Activated naive CD4-positive, alpha-beta T cell treated with Interleukin-2 at 50 U/mL for 16 hours (primary cell): ENCODE data around the gene PBRM1.

Experiments used
- DNase-seq: peaks from one replicate; pipeline ENCODE4 v3.0.0-alpha.2; 2020

Gene PBRM1

DNA sequence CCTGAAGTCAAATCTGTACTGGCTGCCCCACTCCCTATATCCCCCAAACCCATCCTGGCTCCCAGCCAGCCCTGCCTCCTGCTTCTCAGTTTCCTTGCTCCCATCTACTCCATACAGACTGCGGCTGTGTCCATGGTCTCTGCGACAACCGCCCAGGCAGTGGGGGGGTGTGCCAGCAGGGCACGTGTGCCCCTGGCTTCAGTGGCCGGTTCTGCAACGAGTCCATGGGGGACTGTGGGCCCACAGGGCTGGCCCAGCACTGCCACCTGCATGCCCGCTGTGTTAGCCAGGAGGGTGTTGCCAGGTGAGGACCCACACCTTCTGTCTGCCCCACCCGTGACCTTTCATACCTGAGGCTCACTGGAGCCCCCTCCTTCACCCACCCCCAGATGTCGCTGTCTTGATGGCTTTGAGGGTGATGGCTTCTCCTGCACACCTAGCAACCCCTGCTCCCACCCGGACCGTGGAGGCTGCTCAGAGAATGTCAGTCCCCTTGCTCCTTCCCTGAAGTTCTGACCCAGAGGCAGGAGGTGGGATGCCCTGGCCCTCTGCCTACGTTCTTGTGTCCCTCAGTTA lies 175.9 kb downstream of the PBRM1 start:
- no peak for DNase-seq

DNA sequence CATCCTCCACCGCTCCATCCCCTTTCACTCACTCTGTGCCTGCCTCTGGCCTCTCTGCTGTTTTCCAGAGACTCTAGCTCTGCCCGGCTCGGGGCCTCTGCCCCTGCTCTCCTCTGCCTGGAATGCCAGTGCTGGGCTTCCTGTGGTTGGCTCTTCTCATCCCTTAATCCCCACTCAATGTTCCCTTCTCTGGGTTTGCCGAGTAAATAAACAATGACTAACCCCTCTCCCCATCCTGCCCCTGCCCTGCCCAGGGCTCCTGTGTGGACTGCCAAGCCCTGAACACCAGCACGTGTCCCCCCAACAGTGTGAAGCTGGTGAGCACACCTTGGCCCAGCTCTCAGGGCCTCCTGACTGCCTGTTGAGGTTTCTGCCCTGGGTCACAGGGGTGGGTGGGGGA lies 178.4 kb downstream of the PBRM1 start:
- DNase-seq = no peak

DNA sequence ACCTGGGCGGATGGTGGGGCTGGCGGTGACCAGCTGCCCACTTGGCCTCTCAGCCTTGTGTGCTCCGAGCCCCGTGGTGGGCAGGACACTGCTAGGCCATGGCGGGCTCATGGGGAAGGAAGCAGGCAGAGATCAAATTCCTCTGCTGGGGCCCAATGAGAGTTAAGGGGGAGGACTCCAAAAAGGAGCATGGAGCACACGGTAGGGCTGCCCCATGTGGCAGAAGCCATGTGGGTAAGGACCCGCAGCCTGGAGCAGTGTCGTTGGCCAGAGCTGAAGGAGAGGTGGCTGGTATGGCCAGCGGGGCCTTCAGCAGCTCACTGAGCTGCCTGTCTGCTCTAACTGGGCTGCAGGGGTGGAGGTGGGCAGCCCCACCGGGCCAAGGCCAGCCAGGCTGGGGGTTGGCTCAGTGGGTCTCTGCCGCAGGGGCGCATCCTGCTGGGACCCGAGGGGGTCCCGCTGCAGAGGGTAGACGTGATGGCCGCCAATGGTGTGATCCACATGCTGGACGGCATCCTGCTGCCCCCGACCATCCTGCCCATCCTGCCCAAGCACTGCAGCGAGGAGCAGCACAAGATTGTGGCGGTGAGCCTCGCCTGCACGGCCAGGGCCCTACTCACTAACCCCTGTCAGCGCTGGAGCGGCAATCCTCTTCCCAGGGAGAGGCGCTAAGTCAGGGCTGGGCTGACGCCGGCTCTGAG lies 179.3 kb downstream of the PBRM1 start:
- DNase-seq = no peak

DNA sequence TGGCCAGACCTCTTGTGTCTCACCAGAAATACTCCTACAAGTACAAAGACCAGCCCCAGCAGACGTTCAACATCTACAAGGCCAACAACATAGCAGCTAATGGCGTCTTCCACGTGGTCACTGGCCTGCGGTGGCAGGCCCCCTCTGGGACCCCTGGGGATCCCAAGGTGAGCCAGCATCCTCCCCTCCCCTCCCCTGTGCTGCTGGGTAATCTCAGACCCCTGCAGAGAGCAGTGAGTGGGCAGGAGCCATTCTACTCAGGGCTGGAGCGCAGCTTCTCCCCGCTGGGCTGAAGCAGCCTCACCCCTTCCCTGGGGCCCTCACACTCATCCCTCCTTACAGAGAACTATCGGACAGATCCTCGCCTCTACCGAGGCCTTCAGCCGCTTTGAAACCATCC lies 180.7 kb downstream of the PBRM1 start:
- no peak for DNase-seq

DNA sequence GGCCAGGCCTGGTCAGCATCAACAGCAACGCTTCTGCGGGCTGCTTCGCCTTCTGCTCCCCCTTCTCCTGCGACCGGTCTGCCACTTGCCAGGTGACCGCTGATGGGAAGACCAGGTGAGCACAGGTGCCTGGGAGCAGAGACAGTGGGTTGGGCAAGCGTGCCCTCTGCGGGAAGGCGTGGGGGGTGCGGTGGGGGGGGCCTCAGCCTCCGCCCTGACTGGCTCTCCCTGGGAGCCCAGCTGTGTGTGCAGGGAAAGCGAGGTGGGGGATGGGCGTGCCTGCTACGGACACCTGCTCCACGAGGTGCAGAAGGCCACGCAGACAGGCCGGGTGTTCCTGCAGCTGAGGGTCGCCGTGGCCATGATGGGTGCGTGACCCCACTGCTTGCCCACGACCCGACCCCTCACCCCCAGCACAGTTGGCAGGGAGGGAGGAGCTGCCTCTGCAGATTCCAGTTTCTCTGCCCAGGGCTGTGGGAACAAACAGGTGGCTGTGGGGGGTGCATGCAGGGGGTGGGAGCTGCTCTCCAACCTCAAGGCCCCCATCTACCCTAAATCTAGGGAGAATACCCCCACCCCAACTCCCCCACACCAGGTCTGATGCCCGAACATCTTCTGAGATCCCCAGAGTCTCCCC lies 181.8 kb downstream of the PBRM1 start:
- no peak for DNase-seq

DNA sequence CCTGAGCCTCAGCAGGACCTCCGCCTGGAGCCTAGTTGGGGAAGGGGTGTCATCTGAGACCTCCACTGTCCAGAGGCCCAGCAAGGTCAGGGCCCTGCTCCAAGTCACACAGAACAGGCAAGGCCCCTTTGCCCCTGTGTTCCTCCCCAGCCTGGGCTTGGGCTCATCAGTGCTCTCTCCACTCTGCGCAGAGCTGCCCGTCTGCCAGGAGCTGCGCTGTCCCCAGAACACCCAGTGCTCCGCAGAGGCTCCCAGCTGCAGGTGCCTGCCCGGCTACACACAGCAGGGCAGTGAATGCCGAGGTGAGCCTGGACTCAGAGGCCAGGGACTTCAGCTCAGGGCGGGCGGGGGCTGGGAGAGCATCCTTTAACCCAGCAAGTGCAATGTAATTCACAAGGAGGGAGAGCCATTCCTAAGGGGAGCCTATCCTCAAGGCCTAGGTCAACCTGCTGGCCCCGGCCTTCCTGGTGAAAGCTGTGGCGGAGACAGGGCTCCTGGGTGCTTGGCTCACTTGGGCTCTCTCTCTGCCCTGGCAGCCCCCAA lies 182.8 kb downstream of the PBRM1 start:
- DNase-seq = no peak

DNA sequence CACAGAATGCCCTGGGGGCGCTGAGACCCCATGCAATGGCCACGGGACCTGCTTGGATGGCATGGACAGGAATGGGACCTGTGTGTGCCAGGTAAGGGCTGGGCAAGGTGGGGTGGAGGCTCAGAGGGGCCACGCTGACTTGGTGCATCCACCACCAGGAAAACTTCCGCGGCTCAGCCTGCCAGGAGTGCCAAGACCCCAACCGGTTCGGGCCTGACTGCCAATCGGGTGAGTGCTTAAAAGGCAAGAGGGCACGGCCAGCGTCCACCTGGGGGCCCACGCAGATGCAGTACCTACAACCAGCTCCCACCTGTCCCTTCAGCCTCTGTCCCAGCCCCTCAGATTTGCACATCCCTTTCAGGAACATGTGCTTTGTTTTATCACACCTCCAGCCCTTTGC lies 183.7 kb downstream of the PBRM1 start:
- DNase-seq = no peak

DNA sequence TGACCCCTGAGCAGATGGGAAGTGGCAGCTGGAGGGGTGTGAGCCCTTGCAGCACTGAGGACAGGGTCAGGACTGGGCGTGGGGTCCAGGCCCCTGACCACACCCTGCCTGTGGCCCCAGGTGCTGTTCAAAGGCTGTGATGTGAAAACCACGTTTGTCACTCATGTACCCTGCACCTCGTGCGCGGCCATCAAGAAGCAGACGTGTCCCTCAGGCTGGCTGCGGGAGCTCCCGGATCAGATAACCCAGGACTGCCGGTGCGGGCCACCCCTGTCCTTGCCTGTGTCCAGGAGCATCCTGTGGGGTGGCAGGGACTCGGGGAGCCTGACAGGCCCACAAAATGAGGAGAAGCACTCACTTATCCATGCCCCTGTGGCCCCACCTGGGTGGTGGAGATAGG lies 184.7 kb downstream of the PBRM1 start:
- DNase-seq = no peak

DNA sequence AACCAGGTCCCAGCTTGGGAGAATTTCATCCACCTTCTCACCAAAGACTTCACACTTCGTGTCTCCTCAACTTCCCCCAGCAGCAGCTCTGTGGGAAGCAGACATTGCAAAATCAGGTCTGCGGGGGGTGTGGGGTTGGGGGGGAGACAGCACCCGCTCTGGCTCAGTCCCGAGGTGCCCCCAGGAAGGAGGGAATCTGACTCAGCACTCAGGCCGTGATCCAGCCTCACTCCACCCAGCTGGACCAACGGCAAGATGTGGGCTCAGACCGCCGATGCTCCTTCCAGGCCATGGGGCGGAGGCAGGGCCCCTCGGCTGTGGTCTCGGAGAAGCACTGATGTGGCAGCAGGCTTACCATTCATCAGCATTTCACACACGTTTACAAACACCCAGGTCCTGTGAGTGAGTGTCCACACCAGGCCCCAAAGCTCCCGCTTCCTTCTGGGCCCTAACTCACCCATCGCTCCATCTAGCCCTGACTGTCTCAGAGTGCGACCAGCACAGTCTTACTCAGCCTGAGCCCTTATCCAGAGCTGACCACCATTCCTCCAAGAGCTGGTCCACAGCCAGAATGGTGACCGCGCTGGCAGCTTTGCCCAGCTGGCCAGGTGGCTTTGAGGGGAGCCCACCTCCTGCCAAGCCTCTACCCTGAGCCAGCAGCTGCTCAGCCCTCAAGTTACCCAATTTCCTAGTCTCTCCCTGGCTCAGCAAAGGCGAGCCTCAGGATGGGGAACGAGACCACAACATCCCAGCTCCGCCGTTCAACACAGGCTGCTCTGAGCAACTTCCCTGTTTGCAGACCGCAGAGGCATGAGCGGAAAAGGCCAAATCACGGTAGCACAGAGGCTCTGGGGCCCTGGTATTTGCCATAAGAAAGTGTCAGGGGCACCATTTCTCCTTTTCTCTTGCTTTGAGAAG lies 187.3 kb downstream of the PBRM1 start:
- no peak for DNase-seq

DNA sequence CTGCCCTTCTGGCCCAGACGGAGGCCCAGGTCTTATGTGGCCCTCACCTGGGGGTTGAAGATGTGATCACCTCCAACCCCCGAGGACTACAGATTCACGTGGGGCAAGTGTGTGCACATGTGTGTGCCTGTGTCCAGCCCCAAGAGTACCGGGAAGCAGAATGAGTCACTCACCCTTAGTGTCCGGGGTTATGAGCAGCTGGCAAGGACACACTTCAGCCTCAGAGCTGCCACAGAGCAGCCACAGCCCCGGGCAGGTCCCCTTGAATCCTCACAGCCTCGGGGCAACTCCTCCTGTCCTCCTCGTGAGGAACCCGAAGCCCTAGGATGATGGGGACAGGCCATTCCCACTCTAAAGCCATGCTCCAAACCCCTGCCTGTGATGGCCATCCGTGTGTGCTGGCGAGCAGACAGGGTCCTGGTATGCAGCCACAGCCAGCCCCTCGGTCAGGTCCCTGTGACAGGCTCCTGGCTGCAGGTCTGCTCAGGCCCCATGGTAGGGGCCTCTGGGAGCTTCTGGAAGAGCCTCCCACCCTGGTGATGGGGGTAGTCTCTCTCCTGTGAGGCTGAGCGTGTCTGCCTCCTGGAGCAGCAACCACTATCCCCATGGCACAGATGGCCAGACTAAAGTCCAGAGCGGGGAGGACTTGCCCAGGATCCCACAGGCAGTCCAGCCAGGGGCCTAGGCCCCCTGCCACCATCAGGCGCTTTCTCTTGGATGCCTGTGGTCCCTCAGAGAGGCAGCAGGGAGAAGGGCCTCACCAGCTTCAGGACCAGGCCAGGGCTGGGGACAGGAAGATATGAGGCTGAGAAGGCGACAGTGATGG lies 189.7 kb downstream of the PBRM1 start:
- DNase-seq = no peak
